ENCODE measurements around the gene SLC35G3.
"Not testable (repeated sequence)": the region's sequence is repeated elsewhere in the genome, so short reads cannot be mapped to it uniquely, and the experiment has no call there.

Gene SLC35G3

DNA sequence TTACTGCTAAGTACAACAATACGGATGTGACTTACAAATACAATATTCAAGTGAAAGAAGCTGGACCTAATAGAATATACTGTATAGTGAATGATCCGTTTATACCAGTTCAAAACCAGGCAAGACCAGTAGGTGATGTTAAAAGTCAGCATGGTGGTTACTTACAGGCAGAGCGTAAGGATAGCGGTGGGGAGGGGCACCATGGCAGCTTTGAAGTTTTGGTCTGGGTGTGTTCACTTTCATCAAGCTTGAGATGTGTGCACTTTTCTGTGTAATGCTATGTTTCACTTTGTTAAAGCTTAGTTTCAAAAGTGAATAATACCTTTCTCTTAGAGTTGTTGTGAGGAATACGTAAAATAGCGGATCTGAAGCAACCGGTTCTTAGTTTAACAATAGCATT is 16.5 kb upstream of the SLC35G3 start:
- DNase-seq (ENCODE audit: low read depth in 2 of 2), result no peak

DNA sequence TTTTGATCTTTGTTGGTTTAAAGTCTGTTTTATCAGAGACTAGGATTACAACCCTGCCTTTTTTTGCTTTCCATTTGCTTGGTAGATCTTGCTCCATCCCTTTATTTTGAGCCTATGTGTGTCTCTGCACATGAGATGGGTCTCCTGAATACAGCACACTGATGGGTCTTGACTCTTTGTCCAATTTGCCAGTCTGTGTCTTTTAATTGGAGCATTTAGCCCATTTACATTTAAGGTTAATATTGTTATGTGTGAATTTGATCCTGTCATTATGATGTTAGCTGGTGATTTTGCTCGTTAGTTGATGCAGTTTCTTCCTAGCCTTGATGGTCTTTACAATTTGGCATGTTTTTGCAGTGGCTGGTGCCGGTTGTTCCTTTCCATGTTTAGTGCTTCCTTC is 8.4 kb upstream of the SLC35G3 start:
- not testable (repeated sequence) for DNase-seq (ENCODE audit: low read depth in 2 of 2)

DNA sequence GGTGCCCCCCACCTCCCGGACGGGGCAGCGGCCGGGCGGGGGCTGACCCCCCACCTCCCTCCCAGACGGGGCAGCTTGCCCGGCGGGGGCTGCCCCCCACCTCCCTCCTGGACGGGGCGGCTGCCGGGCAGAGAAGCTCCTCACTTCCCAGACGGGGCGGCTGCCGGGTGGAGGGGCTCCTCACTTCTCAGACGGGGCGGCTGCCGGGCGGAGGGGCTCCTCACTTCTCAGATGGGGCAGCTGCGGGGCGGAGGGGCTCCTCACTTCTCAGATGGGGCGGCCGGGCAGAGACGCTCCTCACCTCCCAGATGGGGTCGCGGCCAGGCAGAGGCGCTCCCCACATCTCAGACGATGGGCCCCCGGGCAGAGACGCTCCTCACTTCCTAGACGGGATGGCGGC is 869 bp upstream of the SLC35G3 start:
- not testable (repeated sequence) for DNase-seq (ENCODE audit: low read depth in 2 of 2)

DNA sequence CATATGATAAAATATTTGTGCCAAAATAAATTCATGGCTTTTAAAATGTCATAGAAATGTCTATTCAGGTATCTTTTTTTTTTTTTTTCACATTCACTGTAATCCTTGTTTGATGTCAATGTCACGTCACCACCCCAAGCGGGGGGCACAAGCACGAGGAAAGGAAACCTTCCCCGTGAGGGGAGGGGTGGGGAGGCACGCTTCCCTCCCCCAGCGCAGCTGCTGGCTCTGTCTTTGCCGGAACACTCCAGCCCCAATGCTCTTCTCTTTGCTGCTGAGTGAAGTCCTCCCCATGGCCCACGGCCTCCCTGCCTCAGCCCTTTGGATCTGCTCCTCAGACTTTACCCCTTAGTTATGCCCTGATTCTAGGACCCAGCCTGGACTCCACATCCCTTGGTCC is 1.5 kb downstream of the SLC35G3 start:
- DNase-seq (ENCODE audit: low read depth in 2 of 2), result no peak

DNA sequence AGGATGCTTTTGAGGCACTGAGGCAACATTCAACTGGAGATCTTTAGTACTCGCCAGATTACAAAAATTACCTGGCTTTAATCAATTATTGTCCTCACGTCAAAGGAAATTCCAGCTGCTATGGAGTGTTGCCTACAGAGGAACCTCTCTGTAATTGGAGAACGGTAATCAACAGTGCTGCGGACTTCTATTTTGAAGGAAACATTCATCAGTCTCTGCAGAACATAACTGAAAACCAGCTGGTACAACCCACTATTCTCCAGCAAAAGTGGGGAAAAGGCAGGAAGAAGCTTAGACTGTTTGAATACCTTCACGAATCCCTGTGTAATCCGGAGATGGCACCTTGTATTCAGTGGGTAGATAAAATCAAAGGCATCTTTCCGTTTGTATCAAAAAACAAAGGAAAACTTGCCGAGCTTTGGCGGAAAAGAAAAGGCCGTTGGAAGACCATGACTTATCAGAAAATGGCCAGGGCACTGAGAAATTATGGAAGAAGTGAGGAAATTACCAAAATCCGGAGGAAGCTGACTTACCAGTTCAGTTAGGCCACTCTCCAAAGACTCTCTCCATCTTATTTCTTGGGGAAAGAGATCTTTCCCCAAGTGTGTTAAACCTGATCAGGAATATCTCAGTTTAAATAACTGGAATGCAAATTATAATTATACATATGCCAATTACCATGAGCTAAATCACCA is 3.0 kb downstream of the SLC35G3 start:
- DNase-seq (ENCODE audit: low read depth in 2 of 2), result no peak

DNA sequence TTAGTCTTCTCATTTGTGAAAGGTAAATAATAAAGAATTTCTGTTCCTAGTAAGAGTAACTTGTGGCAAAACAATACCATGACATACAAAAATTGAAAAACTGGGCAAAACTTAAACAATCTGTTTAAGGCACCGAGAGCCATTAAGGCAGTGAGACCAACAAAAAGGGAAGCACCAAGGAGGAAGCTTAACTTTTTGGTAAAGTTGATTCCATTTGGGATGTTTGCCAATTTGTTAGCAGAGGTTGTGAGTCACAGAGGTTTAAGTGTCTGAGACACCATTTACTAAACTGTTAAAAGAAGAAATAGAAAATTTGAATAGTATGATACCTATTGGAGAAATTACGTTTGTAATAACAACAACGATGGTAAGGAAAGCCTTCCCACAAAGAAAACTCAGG is 4.9 kb downstream of the SLC35G3 start:
- no peak for DNase-seq (ENCODE audit: low read depth in 2 of 2)

DNA sequence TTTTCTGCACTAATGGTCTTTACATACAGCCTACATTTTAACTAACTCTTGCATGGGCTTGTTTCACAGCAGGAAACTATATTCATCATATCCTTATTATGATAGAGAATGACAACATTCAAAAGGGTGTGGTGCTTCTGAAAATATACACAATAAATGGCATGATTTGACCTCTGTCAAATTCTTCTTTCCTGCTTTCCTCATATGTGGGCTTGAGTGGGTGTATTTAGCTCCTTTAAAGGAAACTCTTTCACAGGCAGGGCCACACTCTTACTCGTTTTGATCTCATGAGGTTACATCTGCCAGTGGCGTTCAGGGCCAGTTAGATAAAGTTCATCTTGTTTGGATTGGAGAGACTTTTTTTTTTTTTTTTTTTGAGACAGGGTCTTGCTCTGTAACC is 6.1 kb downstream of the SLC35G3 start:
- no peak for DNase-seq (ENCODE audit: low read depth in 2 of 2)

DNA sequence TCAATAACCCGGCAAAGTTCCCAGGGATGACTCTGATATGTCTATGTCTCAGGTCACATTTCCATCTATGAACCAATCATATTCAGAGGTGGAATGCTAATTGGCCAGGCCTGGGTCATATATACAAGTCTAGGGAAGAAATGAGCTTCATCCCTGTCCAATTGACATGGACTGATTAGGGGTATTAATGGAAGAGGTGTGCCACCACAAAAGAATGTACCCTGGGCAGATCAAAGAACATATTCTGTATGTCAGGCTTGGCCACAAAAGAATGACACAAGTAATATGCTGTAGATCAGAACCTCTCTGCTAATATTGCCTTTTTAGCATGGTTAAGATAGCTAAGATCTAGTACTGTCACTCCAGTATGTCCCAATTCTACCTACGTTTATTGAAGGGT is 6.7 kb downstream of the SLC35G3 start:
- no peak for DNase-seq (ENCODE audit: low read depth in 2 of 2)

DNA sequence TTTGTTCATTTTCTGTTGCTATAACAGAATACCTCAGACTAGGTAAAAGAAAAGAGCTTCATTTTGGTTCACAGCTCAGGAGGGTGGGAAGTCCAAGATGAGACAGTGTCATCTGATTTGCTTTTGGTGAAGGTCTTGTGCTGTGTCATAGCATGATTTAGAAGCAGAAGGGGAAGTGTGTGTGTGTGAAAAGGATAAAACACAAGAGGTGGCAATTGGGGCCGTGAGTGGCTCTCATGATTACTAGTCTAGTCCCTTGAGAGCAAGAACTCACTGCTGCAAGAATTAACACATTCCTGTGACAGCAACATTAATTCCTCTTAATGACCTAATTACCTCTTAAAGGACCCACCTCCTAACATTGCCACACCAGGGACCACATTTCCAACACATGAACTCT is 8.3 kb downstream of the SLC35G3 start:
- no peak for DNase-seq (ENCODE audit: low read depth in 2 of 2)

DNA sequence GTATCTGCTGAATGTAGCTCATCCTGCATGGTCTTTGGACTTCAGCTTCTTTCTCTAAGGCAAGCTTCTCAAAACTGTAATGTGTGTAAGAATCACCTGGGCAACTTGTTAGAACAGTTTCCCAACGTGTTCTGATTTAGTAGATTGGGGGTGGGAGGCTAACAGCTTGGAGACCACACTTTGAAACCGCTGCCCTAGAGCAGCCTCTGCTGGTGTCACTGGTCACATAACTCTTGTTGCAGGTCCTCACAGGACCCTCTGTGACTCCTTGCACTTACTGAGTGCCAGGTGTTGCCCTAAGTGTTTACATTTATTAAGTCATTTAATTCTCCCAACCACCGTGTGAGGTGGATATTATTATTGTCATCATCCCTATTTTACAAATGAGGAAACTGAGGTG is 9.9 kb downstream of the SLC35G3 start:
- no peak for DNase-seq (ENCODE audit: low read depth in 2 of 2)

DNA sequence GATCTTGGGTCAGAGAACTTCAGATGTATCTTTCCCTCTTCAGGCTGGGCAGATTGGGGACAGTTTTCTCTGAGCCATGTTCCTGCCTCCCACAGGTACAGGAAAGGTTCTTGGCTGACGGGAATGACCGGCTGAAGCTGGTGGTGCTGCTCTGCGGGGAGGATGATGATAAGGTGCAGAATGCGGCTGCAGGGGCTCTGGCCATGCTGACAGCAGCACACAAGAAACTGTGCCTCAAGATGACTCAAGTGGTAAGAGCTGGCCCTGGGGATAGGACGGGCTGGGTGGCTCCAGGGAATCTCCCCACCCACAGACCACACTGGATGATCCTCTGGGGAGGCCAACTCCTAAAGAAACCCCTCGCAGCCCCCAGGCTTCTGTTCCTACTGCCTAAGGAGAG is 10.9 kb downstream of the SLC35G3 start:
- DNase-seq (ENCODE audit: low read depth in 2 of 2), result no peak

DNA sequence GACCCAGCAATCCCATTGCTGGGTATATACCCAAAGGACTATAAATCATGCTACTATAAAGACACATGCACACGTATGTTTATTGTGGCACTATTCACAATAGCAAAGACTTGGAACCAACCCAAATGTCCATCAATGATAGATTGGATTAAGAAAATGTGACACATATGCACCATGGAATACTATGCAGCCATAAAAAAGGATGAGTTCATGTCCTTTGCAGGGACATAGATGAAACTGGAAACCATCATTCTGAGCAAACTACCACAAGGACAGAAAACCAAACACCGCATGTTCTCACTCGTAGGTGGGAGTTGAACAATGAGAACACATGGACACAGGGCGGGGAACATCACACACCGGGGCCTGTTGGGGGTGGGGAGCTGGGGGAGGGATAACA is 14.8 kb downstream of the SLC35G3 start:
- not testable (repeated sequence) for DNase-seq (ENCODE audit: low read depth in 2 of 2)

DNA sequence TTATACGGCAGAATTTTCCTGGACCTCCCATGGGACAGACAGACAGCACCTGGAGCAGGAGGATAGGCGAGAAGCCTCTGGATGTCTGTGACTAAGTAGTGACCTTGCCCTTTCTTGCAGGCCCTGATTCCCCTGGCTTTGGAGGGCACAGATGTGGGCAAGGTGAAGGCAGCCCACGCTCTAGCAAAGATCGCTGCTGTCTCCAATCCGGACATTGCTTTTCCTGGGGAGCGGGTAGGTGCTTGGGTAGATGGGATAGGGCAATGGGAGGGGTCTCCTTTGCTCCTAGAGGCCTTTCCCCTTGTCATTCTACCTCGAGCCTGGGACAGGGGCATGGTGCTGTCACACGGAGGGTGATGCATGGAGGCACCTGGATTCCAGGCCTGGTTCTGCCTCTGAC is 17.3 kb downstream of the SLC35G3 start:
- no peak for DNase-seq (ENCODE audit: low read depth in 2 of 2)

DNA sequence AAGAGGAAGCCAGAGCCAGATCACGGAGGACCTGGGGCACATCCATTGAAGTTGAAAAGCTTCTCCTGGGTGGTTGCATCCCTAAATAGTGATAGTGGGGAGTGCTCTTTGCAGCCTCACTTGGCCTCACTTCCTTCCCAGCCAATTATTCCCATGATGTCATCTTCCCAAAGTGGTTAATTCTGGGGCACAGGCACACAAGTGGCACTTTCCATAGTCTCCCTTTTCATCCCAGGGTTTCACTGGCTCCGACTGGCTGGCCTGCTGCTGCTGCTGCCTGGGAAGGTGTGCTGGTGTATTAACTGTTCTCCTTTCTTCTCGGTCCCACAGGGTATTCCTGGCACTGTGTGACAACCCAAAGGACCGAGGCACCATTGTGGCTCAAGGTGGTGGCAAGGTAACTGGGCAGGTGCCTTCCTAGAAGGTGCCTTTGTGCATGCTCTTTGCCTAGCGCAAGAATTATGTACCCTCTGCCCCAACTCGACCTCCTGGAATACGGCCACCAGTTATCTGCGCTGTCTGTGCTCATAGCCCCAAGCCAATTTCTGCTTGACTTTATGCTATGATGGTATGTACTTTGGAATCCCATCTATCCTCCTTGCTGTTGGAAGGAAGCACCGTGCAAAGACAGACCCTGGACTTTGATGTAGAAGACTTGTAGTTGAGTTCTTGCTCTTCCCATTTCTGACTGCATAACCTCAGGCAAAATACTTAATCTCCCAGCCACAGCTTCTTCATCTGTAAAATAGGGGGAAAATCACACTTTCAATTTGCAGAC is 18.4 kb downstream of the SLC35G3 start:
- no peak for DNase-seq (ENCODE audit: low read depth in 2 of 2)

DNA sequence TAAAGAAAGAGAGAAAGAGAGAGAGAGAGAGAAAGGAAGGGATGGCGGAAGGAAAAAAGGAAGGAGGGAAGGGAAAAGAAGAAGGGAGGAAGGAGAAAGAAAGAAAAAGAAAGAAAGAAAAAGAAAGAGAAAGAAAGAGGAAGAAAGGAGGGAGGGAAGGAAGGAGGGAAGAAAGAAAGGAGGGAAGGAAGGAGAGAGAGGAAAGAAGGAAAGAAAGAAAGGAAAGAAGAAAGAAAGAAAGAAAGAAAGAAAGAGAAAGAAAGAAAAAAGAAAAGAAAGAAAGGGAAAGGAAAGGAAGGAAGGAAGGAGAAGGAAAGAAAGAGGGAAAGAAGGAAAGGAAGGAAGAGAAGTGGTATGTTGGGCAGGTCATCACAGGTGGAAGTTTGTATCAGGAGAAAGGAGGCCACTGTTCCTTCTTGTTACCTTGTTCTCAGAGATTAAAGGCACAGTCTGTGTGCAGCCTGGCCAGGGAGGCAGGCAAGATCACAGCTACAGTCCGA is 19.3 kb downstream of the SLC35G3 start:
- no peak for DNase-seq (ENCODE audit: low read depth in 2 of 2)

DNA sequence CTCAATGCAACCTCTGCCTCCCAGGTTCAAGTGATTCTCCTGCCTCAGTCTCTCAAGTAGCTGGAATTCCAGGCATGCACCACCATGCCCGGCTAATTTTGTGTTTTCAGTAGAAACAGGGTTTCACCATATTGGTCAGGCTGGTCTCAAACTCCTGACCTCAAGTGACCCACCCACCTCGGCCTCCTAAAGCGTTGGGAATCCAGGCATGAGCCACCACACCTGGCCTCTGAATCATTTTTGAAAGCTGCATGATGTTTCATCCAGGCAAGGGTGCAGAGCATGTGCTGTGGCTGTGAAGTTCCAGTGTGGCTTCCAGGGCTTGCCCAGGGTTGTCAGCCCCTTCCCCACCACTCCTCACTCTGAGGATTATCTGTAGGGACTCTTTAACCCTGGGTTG is 21.9 kb downstream of the SLC35G3 start:
- not testable (repeated sequence) for DNase-seq (ENCODE audit: low read depth in 2 of 2)

DNA sequence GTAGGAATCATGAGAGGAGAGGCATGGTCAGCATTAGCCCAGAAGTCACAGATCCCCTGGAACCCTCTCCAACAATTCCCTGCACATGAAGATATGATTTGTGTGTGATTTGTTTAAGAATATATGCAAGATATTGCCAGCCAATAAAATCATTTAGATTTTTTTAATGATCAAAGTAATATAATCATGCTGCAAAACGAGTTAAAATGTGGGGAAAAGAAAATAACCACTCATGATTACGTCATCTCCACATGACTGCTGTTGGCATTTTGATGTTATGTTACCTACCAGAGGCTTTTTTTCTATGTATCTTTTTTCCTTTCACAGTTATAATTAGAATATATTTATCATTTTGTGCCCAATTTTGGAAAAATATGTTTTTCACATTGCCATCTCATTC is 22.4 kb downstream of the SLC35G3 start:
- DNase-seq (ENCODE audit: low read depth in 2 of 2), result no peak

DNA sequence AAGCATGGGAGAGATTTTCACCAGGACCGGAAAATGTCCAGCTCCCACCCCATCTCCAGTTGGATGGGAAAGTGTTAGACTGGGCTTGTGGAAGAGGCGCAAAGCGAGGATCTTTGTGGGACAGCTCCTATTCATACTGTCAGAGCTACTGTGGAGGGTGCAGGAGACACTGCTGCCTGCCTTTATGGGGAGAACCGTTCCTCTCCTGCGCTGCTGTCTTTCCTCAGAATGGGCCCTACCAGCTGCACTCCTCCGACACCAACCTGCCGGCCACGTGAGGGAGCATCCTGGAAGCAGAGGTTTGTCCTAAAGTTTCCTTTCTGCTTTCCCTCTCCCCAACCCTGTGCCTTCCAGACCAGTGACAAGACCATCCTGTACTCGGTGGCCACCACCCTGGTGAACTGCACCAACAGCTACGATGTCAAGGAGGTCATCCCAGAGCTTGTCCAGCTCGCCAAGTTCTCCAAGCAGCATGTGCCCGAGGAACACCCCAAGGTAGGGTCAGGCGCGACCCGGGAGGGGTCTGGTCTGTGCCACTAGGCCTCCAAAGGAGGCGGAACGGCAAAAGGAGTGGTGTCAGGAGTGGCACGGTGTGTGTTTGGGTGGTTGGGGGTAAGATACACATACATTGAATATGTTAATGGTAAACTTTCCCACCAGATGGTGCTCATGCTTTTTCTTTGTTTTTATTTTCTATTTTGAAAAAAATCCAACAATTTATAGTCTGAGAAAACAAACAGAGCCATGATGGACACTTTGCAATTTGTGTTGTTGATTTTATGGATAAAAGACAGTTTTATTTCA is 23.0 kb downstream of the SLC35G3 start:
- DNase-seq (ENCODE audit: low read depth in 2 of 2), result no peak

DNA sequence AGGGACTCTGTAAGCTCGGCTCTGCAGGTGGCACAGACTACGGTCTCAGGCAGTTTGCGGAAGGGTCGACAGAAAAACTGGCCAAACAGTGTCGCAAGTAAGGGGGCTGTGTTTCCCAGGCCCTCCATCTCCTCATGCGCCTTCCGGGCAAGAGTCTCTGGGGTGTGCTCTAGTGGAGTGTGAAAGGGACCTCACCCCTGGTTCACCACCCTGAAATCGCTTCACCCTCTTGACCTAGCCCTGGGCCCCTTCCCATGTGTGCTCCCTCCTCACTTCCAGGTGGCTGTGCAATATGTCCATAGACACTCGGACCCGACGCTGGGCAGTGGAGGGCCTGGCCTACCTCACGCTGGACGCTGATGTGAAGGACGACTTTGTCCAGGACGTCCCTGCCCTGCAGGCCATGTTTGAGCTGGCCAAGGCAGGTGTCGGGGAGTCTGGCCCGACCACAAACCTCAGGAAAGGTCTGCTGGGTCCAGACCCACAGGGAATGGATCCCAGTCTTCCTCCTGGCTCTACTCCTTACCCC is 24.3 kb downstream of the SLC35G3 start:
- no peak for DNase-seq (ENCODE audit: low read depth in 2 of 2)

DNA sequence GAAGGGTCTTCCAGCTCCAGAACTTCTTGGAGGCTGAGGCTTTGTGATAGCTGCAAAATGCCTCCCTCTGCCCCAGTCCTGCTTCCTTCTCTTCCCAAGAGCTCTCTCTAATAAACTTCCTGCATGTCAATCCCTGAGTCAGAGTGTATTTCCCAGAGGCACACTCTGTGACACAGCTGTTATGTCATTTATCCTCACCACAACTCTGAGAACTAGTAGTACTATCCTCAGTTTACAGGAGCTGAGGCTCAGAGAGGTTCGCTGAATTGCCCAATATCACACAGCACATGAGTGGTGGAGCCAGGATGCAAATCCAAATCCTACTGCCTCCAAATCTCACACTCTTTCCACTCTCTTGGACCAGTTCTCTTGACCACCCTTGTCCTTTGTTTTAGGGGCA is 26.5 kb downstream of the SLC35G3 start:
- no peak for DNase-seq (ENCODE audit: low read depth in 2 of 2)

DNA sequence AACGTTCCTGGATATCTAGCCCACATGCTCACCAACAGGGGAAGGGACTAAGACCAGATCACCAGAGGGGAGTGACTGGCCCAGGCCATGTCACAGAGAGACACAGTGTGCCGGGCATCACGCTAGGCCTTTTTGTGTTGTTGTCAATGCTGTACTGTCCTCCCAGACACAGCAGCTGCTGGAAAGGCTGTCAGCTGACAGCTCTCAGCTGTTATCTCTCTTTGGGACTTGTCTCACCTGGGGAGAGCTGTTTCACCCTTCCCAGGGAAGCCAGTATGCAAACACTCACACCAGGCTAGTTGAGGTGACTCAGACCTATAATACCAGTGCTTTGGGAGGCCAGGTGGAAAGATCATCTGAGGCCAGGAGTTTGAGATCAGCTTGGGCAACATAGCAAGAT is 27.1 kb downstream of the SLC35G3 start:
- no peak for DNase-seq (ENCODE audit: low read depth in 2 of 2)

DNA sequence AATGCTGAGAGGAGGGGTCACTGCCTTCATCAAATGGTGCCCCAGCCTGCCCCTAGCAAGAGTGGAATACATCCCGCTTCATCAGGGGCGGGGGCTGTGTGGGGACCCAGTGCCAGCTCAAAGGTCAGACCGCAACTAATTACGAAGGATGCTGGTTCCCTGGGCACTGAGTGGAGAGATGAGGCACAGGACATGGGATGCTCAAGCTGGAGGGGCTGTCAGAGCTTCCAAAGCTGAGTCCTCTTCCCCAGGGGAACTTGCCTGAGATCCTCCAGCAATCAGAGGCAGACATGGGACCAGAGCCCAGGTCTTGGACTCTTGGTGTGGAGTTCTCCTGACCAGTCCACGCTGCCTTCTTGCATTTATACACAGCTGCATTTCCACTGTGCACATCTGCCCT is 27.7 kb downstream of the SLC35G3 start:
- DNase-seq (ENCODE audit: low read depth in 2 of 2), result no peak

Measured in stimulated activated CD8-positive, alpha-beta memory T cell treated with anti-CD3 and anti-CD28 coated beads, Interleukin-7, amount 100 ng/mL, for 1 hour (primary cell).